ENCODE measurements around the gene PCDHA11. TPM values are rescaled to one million over a fixed set of nuclear protein-coding genes. Genes with fewer than 3 reads are reported as not detected.
A peak's percentile ranks its signal among the peaks of the same experiment; 100 is the strongest.
"Not testable (repeated sequence)": the region's sequence is repeated elsewhere in the genome, so short reads cannot be mapped to it uniquely, and the experiment has no call there.

Gene PCDHA11
- total and polyA plus RNA-seq, 2 of the 13 experiments (the other 11 are each of a cell fraction or from before 2014, with no cell fraction given) = 0.29 TPM; not detected in 1

- Histone ChIP-seq H3K9me3 (ENCODE audit: low read length) (no peaks in the 10 kb centered on the region), H3K79me2 (ENCODE audit: insufficient read depth, low read length) (no peaks in the 10 kb centered on the region), H3K36me3 (replicated peaks in 1 of 2; ENCODE audit: control insufficient read depth in 1 of 2, insufficient read depth in 2 of 2, low read length in 2 of 2) (no peaks in the 10 kb centered on the region), H2AFZ (ENCODE audit: low read length) (no peak overlapping the region), H3K4me3 (replicated peaks in 1 of 3; ENCODE audit: insufficient read depth in 1 of 3, low read depth in 2 of 3, low read length in 3 of 3) (no peak overlapping the region), H3K4me1 (ENCODE audit: insufficient read depth, low read length) (no peaks in the 10 kb centered on the region), H4K20me1 (ENCODE audit: insufficient read depth, low read length) (no peaks in the 10 kb centered on the region), H3K27me3 (ENCODE audit: control insufficient read depth in 1 of 2, insufficient read depth in 2 of 2, low read length in 2 of 2) (no peaks in the 10 kb centered on the region; a peak in 1 of 5 replicates), H3K27ac (ENCODE audit: extremely low read length, insufficient read depth, low read length) (no peak overlapping the region), H3K9ac (ENCODE audit: insufficient read depth, low read depth, low read length) (no peak overlapping the region), H3K4me2 (ENCODE audit: low read depth, low read length) (no peak overlapping the region)
- POLR2A ChIA-PET = no interaction called here
- in situ Hi-C loops (cut with HindIII; ENCODE audit: extremely low pct_ligation_motif_present, low pct_unique_long_range_greater_than_20kb) (no loop called here), intact Hi-C loops (cut with micrococcal nuclease; ENCODE audit: unreplicated experiment) (no loop called here)
- ATAC-seq (0 out of 3 replicates have a peak, but pooled peaks have one; percentile 29), FAIRE-seq (no peak), DNase-seq (ENCODE audit: low spot score) (no peak)
- BruUV-seq (replicated peaks) = no TSS peak
- CTCF ChIA-PET (ENCODE audit: low intra/inter-chr PET ratio, low total read pairs) = no interaction called here
- TF ChIP-seq DMTF1 (CRISPR knock-in tag; IDR thresholded peaks at IDR 0.05) (no peak), SRF (IDR thresholded peaks at IDR 0.05; ENCODE audit: low read depth, low read length) (no peak), NFE2L2 (IDR thresholded peaks at IDR 0.05; ENCODE audit: low read length) (no peak), PITX1 (CRISPR knock-in tag; IDR thresholded peaks at IDR 0.05) (no peak), HDAC6 (IDR thresholded peaks at IDR 0.05; ENCODE audit: low read depth, low read length) (no peak), HNRNPK (IDR thresholded peaks at IDR 0.05; ENCODE audit: low read depth, low read length, poor library complexity, severe bottlenecking) (no peak), ZNF230 (CRISPR knock-in tag; IDR thresholded peaks at IDR 0.05) (no peak), GLI4 (CRISPR knock-in tag; IDR thresholded peaks at IDR 0.05; ENCODE audit: borderline replicate concordance) (no peak), IRF2 (CRISPR knock-in tag; IDR thresholded peaks at IDR 0.05) (no peak), SOX6 (IDR thresholded peaks at IDR 0.05) (no peak), SOX6 (CRISPR knock-in tag; IDR thresholded peaks at IDR 0.05) (no peak), ZBTB20 (CRISPR knock-in tag; IDR thresholded peaks at IDR 0.05; ENCODE audit: borderline replicate concordance, low read depth) (no peak), ZNF20 (CRISPR knock-in tag; IDR thresholded peaks at IDR 0.05) (no peak), KDM1A (CRISPR knock-in tag; IDR thresholded peaks at IDR 0.05) (no peak), GABPB1 (CRISPR knock-in tag; IDR thresholded peaks at IDR 0.05) (no peak), HOXD1 (CRISPR knock-in tag; IDR thresholded peaks at IDR 0.05) (no peak), NFKBIZ (CRISPR knock-in tag; IDR thresholded peaks at IDR 0.05) (no peak), ZKSCAN5 (CRISPR knock-in tag; IDR thresholded peaks at IDR 0.05) (no peak)
- WGBS (ENCODE audit: low lambda C conversion rate) = 55% methylated on average over 17 of the region's 18 CpGs
Measured at GRCh38 chr5:140828362-140828737, 40.4 kb upstream of the PCDHA11 start.

GRCh38 chr5:140829511-140830501 lies 39.0 kb upstream of the PCDHA11 start:
- 92% methylated on average over 90 of the region's 106 CpGs for WGBS (ENCODE audit: low lambda C conversion rate)
- H2AFZ ChIP-seq (ENCODE audit: low read length); H3K27me3 ChIP-seq (ENCODE audit: control insufficient read depth in 1 of 2, insufficient read depth in 2 of 2, low read length in 2 of 2); BruUV-seq (replicated peaks); H3K9me3 ChIP-seq (ENCODE audit: low read length); H3K79me2 ChIP-seq (ENCODE audit: insufficient read depth, low read length); H3K36me3 ChIP-seq (replicated peaks in 1 of 2; ENCODE audit: control insufficient read depth in 1 of 2, insufficient read depth in 2 of 2, low read length in 2 of 2); intact Hi-C loops (cut with micrococcal nuclease; ENCODE audit: unreplicated experiment); H3K4me2 ChIP-seq (ENCODE audit: low read depth, low read length); FAIRE-seq; H4K20me1 ChIP-seq (ENCODE audit: insufficient read depth, low read length); POLR2A ChIA-PET; in situ Hi-C loops (cut with HindIII; ENCODE audit: extremely low pct_ligation_motif_present, low pct_unique_long_range_greater_than_20kb); H3K27ac ChIP-seq (ENCODE audit: extremely low read length, insufficient read depth, low read length); CTCF ChIA-PET (ENCODE audit: low intra/inter-chr PET ratio, low total read pairs); DNase-seq (ENCODE audit: low spot score); H3K9ac ChIP-seq (ENCODE audit: insufficient read depth, low read depth, low read length); ATAC-seq; H3K4me1 ChIP-seq (ENCODE audit: insufficient read depth, low read length); H3K4me3 ChIP-seq (replicated peaks in 1 of 3; ENCODE audit: insufficient read depth in 1 of 3, low read depth in 2 of 3, low read length in 3 of 3): not testable (repeated sequence)

All from HepG2 (cell line).